AG08395 (cell line): ENCODE data around the gene FOXO1.
"Not testable (repeated sequence)": the region's sequence is repeated elsewhere in the genome, so short reads cannot be mapped to it uniquely, and the experiment has no call there.

Experiments used
- DNase-seq: peaks from one replicate; pipeline ENCODE4 v3.0.0; 2012; ENCODE audit warnings: mixed read lengths, low spot score

Gene FOXO1

GRCh38 chr13:40666045-40666932 is at the start of gene FOXO1:
Gene FOXO1, minus strand, starts transcription at chr13:40666641. Its CDS starts 429 bp downstream, at chr13:40666212.
- peak; percentile 99 for DNase-seq

DNA sequence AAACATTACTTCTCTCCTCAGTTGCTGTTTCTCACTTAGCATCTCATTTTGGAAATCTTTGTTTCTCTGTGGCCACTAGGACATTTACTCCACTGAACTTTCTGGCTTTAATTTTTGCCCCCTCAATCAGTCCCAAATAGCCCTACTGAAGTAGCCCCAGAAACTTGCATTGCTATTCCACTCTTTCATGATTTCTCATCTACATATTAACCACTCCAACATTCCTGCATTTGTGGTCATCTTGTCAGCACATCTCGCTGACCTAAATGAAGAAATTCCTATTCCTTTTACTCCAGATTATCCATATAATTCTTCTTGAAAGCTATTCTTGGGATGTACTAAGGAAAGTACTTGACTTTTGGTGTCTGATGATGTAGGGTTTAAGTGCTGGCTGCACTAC is 48.0 kb upstream of the FOXO1 start:
- not testable (repeated sequence) for DNase-seq

GRCh38 chr13:40706439-40706838 is 40.0 kb upstream of the FOXO1 start:
- no peak for DNase-seq

DNA sequence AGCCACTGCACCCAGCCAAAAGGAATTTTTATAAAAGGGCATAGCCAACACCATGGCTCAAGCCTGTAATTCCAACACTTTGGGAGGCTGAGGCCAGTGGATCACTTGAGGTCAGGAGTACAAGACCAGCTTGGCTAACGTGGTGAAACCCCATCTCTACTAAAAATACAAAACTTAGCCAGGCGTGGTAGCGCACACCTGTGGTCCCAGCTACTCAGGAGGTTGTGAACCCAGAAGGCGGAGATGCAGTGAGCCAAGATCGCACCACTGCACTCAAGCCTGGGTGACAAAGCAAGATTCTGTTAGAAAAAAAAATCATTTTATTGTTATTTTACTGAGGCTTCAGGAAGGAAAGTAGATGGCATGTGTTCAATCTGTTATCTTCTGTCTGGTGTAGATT is 31.3 kb upstream of the FOXO1 start:
- DNase-seq: no peak

GRCh38 chr13:40694426-40694825 is 28.0 kb upstream of the FOXO1 start:
- DNase-seq: no peak

DNA sequence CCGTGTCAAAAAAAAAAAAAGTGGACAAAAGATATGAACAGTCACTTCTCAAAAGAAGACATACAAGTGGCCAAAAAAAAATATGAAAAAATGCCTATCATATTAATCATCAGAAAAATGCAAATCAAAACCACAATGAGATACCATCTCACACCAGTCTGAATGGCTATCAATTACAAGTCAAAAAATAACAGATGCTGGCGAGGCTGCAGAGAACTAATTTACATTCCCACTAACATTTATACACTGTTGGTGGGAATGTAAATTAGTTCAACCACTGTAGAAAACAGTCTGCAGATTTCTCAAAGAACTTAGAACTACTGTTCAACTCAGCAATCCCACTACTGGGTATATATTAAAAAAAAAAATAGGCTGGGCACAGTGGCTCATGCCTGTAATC is 26.5 kb upstream of the FOXO1 start:
- no peak for DNase-seq

DNA sequence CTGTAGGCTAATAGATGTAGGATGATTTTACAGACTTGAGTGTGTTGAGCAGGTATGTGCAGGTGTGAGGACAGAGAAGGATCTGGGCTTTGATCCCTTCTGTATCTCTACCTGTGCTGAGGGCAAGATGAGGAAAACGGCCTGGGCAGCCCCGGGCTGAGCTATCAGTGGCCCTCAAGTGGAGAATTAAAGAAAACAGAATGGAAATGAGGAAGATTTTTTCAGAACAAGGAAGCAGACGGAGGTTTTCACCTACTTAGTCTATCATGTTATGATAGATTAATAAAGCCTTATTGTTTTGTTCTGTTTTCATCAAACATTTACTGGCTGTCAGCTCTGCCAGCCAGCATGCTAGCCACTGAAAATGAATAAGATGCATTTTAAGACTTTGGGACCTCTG is 22.3 kb upstream of the FOXO1 start:
- DNase-seq: no peak

DNA sequence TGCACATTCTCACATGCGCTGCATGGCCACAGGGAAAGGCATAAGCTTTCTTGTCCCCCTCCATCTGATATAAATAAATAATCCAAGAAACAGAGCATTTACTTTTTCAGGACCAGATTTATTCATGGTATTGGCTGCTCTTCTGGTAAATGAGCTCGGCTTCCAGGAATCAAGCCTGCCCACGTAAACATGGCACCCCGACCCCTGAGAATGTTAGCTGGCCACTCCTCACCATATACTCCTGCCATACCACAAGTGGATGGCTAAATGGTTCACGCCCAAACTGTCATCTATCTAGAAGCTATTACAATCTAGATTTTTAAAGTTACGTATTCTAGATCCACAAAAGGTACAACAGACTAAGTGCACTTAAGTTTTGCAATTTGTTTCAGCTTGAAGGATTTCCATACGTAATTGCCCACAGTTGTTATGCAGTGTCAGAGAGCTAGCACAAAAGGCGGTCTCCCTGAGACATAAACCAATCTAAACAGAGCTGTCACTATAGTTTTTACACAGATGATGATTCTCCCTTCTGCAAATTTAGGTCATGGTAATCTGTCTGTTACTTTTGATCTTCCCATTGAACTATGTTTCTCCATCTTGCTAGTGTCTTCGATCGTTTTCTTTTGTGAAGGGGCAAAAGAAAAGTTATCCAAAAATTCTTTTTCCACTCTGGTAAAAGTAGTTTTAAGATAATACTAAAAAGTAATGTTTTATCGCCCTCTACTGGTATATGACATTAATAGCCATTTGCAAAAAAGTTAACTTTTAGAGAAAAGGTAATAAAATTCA is 16.2 kb upstream of the FOXO1 start:
- peak; percentile 35 for DNase-seq

GRCh38 chr13:40681341-40682146 is 15.1 kb upstream of the FOXO1 start:
- DNase-seq: no peak

DNA sequence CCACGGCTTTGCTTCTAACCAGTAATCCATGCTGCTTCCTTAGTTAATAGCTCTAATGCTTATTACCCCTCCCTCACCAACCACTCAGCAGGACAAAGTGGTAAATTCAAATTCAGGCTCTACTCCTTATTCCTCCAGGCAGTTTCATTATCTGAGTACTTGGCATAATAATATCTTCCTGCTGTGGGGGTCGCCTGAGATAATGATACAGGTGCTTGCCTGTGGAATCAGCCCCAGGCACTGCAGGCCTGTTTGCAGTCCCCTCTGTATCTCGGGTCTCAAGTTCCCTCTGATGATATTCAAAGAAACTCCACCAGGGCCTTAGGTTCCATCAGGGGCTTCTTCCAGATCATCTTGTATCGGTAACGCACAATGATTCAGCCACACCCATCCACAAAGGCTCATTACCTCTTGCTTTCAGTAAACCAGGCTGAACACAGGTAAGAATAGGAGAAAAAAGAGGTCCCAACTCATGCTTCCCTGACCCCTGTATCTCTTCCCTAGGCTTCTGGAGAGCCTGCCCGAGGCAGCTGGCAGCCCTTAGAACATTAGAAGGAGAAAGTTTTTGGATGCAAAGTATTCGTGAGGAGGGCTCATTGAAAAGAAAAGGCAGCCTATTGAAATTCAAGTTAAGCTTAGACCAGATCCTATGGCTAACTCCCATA is 14.3 kb upstream of the FOXO1 start:
- DNase-seq: no peak

DNA sequence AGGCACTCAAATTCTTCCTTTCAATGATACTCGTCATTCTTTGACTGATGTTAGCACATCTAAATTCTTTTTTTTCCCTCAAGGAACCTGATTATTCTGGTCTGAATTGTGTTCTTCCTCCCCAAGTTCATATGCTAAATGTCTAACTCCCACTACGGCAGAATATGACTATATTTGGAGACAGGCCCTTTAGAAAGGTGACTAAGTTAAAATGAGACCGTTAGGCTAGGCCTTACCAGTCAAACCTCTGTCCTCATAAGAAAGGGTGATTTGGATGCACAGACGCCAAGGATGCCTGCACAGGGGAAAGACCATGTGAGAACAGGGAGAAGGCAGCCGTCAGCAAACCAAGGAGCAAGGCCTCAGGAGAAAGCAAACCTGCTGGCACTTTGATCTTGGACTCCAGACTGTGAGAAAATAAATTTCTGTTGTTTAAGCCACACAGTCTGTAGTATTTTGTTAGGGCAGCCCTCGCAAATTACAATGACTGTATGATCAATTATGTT is 13.1 kb upstream of the FOXO1 start:
- no peak for DNase-seq

DNA sequence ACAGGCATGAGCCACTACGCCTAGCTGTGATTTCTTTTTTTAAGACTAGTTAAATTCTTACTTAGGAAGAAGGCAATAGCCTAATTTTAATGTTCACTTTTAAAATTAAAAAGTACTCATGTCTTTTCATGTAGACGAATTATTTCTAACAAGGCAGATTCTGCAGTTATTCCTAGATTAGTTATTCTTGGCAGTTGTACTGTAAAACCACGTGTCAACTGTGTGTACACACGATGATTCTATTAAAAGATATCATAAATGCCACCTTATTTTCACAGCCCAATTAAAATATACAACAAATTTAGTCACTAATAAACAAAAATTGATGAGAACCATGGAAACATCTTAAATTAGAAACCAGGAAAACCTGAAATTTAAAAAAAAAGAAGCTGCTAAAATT is 10.6 kb upstream of the FOXO1 start:
- DNase-seq: no peak

DNA sequence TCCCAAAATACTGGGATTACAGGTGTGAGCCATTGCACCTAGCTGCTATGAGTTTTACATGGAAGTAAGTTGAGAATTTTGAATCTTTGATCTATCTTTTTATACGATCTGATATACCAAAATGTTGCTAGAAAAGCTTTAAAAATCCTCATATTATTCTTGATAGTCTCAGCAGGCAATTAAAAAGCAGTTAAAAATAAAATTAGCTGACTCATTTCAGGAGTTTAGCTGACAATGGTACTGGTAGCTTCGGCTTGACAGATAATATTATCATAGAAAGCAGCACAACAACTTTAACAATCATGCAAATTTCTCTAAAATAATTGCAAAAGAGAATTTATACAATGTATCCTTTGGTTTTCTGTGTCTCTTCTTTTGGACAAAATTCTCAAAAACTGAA is 9.6 kb upstream of the FOXO1 start:
- no peak for DNase-seq

GRCh38 chr13:40673414-40673813 is 7.0 kb upstream of the FOXO1 start:
- DNase-seq: no peak

DNA sequence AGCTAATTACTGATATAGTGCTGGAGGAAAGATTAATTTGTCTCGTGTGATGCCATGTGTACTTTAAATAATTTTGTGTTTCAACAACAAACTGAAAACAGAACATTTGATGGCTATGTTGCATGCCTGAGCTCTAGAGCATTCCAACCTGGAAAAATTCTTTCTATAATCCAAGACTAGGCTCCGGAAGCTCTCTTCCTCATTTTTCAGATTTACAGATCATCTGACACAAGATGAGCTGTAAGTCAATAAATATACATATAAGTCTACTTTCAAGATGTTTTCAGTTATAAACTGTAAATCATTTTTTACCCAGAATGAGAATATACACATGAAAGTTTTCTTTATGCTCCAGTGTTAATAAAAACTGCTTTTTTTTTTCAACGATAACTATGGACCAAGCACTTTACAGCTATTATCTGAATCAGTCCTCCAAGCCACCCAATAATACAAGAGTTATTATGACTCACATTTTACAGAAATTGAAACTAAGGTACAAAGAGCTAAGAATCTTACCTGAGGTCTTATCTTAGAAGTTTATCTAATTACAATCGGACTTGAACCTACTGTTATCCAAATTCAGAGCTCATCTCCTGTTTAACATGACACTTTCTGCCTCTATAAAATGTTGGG is 6.4 kb upstream of the FOXO1 start:
- no peak for DNase-seq

GRCh38 chr13:40671956-40672764 is 5.7 kb upstream of the FOXO1 start:
- peak; percentile 30 for DNase-seq

DNA sequence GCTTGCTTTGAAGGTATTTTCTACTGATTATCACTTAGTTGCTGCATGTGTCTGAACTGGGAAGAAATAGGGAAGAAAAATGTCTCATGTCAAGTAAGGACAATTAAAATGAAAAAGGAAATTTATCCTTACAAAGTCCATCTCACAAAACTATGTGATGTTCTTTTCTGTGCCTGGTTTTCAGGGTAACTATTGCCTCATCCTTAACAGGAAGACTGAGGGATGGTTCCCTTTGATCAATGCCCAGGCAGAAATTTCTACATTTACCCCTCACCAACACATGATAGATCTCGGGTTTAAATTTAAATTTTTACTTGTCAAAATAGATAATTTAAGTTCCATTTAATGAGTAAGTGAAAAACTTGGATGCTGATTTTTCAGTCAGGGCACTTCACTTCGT is 3.9 kb upstream of the FOXO1 start:
- DNase-seq: no peak

GRCh38 chr13:40668335-40668734 is 1.9 kb upstream of the FOXO1 start:
- no peak for DNase-seq

GRCh38 chr13:40667622-40667978 is 1.2 kb upstream of the FOXO1 start:
- no peak for DNase-seq

DNA sequence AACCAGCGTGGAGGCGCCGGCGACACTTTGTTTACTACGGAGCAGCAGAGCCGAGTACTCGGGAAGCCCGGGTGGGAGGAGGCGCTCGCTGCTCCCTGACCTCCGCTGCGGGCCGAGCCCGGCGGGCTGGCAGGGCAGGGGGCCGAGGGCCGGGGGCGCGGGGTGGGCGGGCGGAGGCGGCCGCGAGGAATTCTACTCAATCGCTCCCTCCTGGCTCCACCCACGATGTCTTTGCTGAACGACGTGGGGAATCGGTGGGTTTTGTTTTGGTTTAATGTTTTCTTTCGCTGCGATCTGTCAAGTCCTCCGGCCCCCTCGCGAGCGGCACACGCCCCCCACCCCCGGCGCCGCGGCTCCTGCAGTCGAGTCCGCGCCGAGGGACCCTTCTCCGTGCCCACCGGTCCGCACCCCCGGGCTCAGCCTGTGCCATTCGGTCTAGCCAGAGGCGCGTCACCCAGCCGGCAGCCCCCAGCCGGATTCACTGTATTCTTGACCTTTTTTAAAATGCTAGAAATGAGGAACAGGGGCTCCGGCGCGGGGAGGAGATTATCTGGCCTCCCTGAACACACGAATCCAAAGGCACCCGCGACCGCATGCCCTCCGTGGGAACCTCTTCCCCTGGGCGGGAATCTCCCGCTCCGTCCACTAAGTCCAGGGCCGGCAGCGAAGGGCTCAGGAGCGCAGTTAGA is 636 bp upstream of the FOXO1 start:
- no peak for DNase-seq
